ENCODE measurements around the gene LSAMP.

Gene LSAMP

GRCh38 chr3:116429479-116430269, 15.6 kb downstream of the LSAMP start:
- DNase-seq, result no peak

GRCh38 chr3:116426036-116426435, 19.3 kb downstream of the LSAMP start:
- no peak for DNase-seq

- no peak for DNase-seq
Observed at GRCh38 chr3:116425126-116425525, 20.2 kb downstream of the LSAMP start.

GRCh38 chr3:116423945-116424344, 21.3 kb downstream of the LSAMP start:
- no peak for DNase-seq

- DNase-seq, result no peak
Observed at GRCh38 chr3:116423374-116423773, 21.9 kb downstream of the LSAMP start.

- DNase-seq, result no peak
Observed at GRCh38 chr3:116417151-116417550, 28.1 kb downstream of the LSAMP start.

- no peak for DNase-seq
Observed at GRCh38 chr3:116413319-116413718, 32.0 kb downstream of the LSAMP start.

GRCh38 chr3:116408473-116408872, 36.8 kb downstream of the LSAMP start:
- DNase-seq, result no peak

GRCh38 chr3:116405231-116405630, 40.1 kb downstream of the LSAMP start:
- no peak for DNase-seq

- no peak for DNase-seq
Observed at GRCh38 chr3:116399701-116400226, 45.5 kb downstream of the LSAMP start.

- no peak for DNase-seq
Observed at GRCh38 chr3:116394365-116394764, 50.9 kb downstream of the LSAMP start.

- no peak for DNase-seq
Observed at GRCh38 chr3:116393199-116393598, 52.1 kb downstream of the LSAMP start.

GRCh38 chr3:116392291-116392690, 53.0 kb downstream of the LSAMP start:
- no peak for DNase-seq

GRCh38 chr3:116391296-116392201, 53.7 kb downstream of the LSAMP start:
- DNase-seq, result no peak

- DNase-seq, result no peak
Observed at GRCh38 chr3:116390318-116390717, 55.0 kb downstream of the LSAMP start.

- no peak for DNase-seq
Observed at GRCh38 chr3:116388867-116389385, 56.4 kb downstream of the LSAMP start.

GRCh38 chr3:116386168-116386567, 59.1 kb downstream of the LSAMP start:
- DNase-seq, result no peak

- DNase-seq, result no peak
Observed at GRCh38 chr3:116384717-116385116, 60.6 kb downstream of the LSAMP start.

GRCh38 chr3:116378077-116378476, 67.2 kb downstream of the LSAMP start:
- DNase-seq, result no peak

- no peak for DNase-seq
Observed at GRCh38 chr3:116374901-116375300, 70.4 kb downstream of the LSAMP start.

- no peak for DNase-seq
Observed at GRCh38 chr3:116367761-116368395, 77.4 kb downstream of the LSAMP start.

GRCh38 chr3:116356056-116356455, 89.2 kb downstream of the LSAMP start:
- DNase-seq, result no peak

- DNase-seq, result no peak
Observed at GRCh38 chr3:116354382-116354781, 90.9 kb downstream of the LSAMP start.

All from activated CD4-positive, alpha-beta T cell treated with anti-CD3 and anti-CD28 coated beads, Interleukin-2, amount 50 U/mL, for 1 hour (primary cell).